ENCODE data around the gene KLRK1.

DNA sequence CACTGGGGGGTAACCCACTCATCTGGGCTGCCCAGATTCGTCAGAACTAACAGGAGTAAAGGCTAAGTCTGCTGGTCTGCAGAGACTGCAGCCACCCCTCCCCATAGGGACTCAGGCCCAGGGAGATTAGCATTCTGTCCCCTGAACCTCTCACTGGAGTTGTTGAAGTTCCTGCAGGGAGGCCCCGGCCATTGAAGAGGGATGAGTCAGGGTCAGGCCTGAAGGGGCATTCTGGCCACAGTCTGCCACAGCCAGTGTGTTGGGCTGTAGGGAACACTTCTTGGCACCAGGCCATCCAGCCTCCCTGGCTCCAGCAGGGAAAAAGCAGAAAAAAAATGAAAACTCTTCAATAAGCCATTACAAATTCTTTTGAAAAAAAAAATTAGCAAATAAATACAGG is 35.3 kb downstream of the KLRK1 start:
- TF ChIP-seq, protein P1, sequence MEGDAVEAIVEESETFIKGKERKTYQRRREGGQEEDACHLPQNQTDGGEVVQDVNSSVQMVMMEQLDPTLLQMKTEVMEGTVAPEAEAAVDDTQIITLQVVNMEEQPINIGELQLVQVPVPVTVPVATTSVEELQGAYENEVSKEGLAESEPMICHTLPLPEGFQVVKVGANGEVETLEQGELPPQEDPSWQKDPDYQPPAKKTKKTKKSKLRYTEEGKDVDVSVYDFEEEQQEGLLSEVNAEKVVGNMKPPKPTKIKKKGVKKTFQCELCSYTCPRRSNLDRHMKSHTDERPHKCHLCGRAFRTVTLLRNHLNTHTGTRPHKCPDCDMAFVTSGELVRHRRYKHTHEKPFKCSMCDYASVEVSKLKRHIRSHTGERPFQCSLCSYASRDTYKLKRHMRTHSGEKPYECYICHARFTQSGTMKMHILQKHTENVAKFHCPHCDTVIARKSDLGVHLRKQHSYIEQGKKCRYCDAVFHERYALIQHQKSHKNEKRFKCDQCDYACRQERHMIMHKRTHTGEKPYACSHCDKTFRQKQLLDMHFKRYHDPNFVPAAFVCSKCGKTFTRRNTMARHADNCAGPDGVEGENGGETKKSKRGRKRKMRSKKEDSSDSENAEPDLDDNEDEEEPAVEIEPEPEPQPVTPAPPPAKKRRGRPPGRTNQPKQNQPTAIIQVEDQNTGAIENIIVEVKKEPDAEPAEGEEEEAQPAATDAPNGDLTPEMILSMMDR (IDR thresholded peaks at IDR 0.05), result no peak
- TF ChIP-seq EZH2 (IDR thresholded peaks at IDR 0.05; ENCODE audit: borderline replicate concordance, insufficient read depth, low read depth, low read length, poor library complexity, severe bottlenecking), result no peak
